ENCODE results near the gene GALNT9. TPM values are rescaled to one million over a fixed set of nuclear protein-coding genes. Genes with fewer than 3 reads are reported as not detected.

GALNT9 gene
- total RNA-seq, 1 donor from 2014 or later, result not detected

DNA sequence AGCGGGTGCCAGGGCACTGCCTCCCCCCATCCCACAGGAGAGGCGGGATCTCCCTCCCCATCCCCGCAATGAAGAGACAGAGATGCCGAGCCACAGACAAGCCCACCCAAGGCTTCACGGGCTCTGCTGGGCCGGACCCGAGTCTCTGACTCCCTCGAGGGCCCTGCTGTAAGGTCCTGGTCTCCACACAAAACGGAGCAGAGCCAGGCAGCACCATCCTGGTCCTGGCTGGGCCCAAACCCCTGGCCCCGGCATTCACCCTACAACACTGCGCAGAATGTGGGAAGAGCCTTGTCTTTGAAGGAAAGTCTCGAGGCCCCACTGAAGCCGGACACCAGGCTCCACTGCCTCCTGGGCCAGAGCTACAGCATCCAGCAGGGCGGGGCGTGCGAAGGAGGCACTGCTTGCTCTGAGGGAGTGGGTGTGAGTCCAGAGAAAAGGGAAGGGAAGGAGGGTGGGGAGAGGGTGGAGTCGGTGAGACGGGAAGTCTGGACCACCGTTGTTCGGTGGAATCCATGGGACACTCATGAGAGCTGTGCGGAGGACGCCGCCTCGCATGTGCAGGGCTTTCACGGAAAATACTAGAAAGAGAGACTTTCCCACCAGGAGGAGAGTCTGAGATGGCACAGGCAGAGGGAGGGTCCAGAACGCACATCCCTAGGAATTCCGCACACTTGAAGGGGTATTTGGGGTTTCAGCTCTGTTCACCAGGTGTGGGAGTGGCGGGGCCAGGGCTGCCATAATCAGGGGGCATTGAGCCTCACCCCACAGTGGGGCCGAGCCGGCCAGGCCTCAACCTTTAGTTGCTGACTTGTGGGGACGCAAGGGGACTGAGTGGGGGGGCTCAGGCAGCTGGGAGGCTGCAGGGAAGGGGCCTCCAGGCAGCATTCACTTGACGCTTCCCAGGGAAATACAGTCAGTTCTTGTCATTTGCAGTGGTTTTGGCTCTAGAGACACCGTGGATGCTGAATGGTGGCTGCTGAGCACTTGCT lies 36.8 kb downstream of the GALNT9 start:
- intact Hi-C loops (cut with micrococcal nuclease), result no loop called here
- no peak overlapping the region for H3K4me3 ChIP-seq
- H3K27me3 ChIP-seq (ENCODE audit: low read depth), result peaks cover 78% of the 10 kb centered on the region
- no peaks in the 10 kb centered on the region for H3K36me3 ChIP-seq
- no peak for DNase-seq
- H3K9me3 ChIP-seq (replicated peaks), result no peaks in the 10 kb centered on the region
- H3K4me1 ChIP-seq, result no peaks in the 10 kb centered on the region
- H3K27ac ChIP-seq (replicated peaks), result no peak overlapping the region
- TF ChIP-seq, protein P1, sequence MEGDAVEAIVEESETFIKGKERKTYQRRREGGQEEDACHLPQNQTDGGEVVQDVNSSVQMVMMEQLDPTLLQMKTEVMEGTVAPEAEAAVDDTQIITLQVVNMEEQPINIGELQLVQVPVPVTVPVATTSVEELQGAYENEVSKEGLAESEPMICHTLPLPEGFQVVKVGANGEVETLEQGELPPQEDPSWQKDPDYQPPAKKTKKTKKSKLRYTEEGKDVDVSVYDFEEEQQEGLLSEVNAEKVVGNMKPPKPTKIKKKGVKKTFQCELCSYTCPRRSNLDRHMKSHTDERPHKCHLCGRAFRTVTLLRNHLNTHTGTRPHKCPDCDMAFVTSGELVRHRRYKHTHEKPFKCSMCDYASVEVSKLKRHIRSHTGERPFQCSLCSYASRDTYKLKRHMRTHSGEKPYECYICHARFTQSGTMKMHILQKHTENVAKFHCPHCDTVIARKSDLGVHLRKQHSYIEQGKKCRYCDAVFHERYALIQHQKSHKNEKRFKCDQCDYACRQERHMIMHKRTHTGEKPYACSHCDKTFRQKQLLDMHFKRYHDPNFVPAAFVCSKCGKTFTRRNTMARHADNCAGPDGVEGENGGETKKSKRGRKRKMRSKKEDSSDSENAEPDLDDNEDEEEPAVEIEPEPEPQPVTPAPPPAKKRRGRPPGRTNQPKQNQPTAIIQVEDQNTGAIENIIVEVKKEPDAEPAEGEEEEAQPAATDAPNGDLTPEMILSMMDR (IDR thresholded peaks at IDR 0.05; ENCODE audit: borderline replicate concordance), result no peak

DNA sequence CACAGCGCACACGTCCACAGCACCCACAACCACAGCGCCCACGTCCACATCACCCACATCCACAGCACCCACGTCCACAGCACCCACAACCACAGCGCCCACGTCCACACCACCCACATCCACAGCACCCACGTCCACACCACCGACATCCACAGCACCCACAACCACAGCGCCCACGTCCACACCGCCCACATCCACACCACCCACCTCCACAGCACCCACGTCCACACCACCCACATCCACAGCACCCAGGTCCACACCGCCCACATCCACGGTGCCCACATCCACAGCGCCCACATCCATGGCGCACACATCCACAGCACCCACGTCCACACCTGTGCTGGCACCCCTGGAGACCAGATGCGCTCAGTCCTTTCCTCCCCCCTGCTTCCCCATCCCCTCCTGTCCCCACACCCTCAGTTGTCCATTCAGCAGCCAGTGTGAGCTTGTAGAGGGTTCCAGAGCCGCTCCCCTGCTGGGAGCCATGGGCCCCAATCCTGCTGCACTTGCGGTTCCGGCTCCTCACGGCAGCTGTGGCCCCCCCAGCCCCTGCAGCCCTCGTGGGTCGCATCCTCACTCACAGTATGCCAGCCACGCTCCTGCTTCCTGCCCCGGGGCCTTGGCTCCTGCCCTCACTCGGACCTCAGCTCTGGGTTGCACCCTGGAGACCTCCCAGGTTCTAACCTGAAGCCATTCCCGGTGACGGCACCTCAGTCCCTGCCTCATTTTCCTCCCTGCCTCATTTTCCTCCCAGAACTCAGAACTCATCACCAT lies 37.8 kb downstream of the GALNT9 start:
- DNase-seq, result no peak
- peaks cover 78% of the 10 kb centered on the region for H3K27me3 ChIP-seq (ENCODE audit: low read depth)

DNA sequence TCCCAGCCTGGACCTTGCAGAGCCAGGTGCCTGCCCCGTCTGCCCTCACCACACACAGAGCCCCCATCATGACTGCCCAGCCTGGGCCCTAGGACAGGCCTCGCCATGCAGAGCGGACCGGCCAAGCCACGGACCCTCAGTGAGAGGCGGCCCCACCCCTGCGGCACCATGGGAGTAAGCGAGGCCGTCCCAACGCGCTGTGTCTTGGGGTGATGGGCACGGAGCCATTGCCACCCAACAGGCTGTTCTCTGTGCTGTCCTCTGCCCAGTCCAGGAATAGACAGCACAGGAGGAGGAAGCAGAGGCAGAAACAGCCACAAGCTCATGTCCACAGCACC lies 39.2 kb downstream of the GALNT9 start:
- Histone ChIP-seq H3K36me3 (no peaks in the 10 kb centered on the region), H3K4me1 (peaks cover 7% of the 10 kb centered on the region), H3K27me3 (ENCODE audit: low read depth) (peaks cover 78% of the 10 kb centered on the region), H3K9me3 (replicated peaks) (no peaks in the 10 kb centered on the region), H3K4me3 (no peak overlapping the region), H3K27ac (replicated peaks) (no peak overlapping the region)
- TF ChIP-seq, protein P1 (IDR thresholded peaks at IDR 0.05; ENCODE audit: borderline replicate concordance), result no peak
- DNase-seq, result no peak
- intact Hi-C loops (cut with micrococcal nuclease), result no loop called here

More for the DNA sequence above, 37.8 kb downstream of the GALNT9 start:
- H3K4me1 ChIP-seq, result peaks cover 2% of the 10 kb centered on the region
- no peaks in the 10 kb centered on the region for H3K36me3 ChIP-seq
- no peak overlapping the region for H3K4me3 ChIP-seq
- TF ChIP-seq, protein P1 (IDR thresholded peaks at IDR 0.05; ENCODE audit: borderline replicate concordance), result no peak
- no peaks in the 10 kb centered on the region for H3K9me3 ChIP-seq (replicated peaks)
- intact Hi-C loops (cut with micrococcal nuclease), result no loop called here
- H3K27ac ChIP-seq (replicated peaks), result no peak overlapping the region

DNA sequence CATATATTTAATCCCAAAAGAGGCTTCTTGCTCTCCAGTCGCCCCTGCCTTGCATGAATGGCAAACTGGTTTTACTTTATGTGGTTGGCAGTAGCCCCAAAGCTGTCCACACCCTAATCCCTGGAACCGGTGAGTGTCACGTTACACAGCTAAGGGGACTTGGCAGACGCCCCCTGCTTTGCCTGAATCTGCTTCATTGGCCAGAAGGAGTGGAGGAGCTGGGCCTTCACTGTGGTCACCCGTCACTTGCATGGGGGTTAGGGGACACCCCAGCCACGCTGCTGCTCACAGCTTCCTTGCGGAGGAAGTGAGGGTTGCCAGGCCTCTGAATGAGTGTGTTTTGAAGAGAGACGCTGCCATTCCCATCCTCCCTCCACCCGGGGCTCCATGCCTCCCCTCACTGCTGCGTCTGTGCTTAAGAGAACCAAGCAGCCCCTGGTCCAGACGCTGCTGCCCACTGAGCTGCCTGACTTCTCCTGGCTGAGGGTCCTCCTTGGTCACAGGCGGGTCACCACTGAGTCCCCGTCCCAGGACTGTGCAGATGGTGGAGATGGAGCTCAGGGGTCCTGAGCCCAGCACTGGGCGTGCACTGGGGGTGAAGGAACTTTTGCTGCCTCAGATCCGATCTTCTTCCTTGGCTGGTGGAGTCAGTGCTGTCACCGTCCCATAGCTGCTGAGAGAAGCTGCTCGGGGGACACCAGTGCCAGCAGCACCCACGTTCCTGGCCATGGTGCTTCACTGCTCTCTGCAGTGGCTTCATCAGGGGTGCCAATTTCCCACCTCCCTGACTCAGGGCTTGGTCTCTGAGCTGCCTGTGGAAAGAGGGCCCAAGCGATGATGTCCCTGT lies 39.8 kb downstream of the GALNT9 start:
- TF ChIP-seq, protein P1 (IDR thresholded peaks at IDR 0.05; ENCODE audit: borderline replicate concordance), result no peak
- Histone ChIP-seq H3K9me3 (replicated peaks) (no peaks in the 10 kb centered on the region), H3K4me1 (peaks cover 7% of the 10 kb centered on the region), H3K36me3 (no peaks in the 10 kb centered on the region), H3K27me3 (ENCODE audit: low read depth) (peaks cover 78% of the 10 kb centered on the region), H3K4me3 (no peak overlapping the region), H3K27ac (replicated peaks) (no peak overlapping the region)
- intact Hi-C loops (cut with micrococcal nuclease), result no loop called here
- DNase-seq, result no peak

Measured in left ventricle myocardium inferior (tissue), 1 donor.